SU-DHL-6 (cell line): ENCODE data around the gene MXI1.

Experiments
- CTCF ChIP-seq: fragments of 200-600 bp; sonication (generic); IDR thresholded peaks from one replicate; pipeline ENCODE4 v1.5.1; 2017; ENCODE audit warnings: antibody characterized with exemption, mild to moderate bottlenecking, low read length, moderate library complexity; ENCODE audit not compliant: insufficient read depth, poor library complexity, severe bottlenecking
- EZH2phosphoT487 ChIP-seq: fragments of 200-600 bp; sonication (generic), shearing (Covaris generic); conservative IDR thresholded peaks from 2 replicates; pipeline ENCODE4 v1.6.1; 2018; ENCODE audit warnings: mild to moderate bottlenecking, antibody characterized with exemption, low read length, moderate library complexity, mixed read lengths

DNA sequence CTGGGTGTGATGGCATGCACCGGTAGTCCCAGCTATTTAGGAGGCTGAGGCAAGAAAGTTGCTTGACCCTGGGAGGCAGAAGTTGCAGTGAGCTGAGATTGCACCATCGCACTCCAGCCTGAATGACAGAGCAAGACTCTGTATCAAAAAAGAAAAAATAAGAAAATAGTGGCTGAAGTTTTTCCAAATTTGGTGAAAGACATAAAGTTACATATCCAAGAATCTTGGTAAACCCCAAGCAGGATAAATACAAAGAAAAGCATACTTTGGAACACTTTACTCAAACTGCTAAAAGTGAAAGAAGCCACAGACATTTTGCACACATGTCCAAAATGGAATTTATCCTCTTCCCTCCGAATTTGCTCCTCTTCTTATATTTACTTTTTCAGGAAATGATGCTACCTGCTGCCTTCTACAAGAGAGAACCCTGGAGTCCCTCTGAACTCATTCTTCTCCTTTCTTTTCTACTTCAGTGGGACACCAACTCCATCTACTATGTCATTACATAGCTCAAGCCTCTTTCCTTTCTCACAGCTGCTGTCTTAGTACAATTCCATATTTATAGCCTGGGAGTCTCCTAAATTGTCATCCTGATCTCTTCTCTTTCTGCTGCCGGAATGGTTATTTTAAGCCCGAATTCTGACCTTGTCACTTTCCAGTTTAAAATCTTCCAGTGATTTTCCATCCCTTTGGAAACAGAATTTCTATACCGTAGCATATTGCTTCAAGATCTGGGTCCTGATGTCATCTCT is 114.6 kb downstream of the MXI1 start:
- TF ChIP-seq CTCF: no peak
- TF ChIP-seq EZH2phosphoT487: no peak
